HepG2 (cell line): Measurements from ENCODE around the gene AP1G1. TPM values are rescaled to one million over a fixed set of nuclear protein-coding genes. Genes with fewer than 3 reads are reported as not detected.

Source experiments
- ARHGAP35 ChIP-seq: sonication (generic); formaldehyde crosslinking; IDR thresholded peaks from 2 replicates; pipeline ENCODE4 v1.9.0; 2022; ENCODE audit warnings: mild to moderate bottlenecking, inconsistent platforms, moderate library complexity, missing genetic modification reagents, borderline replicate concordance
- ATF1 ChIP-seq: IDR thresholded peaks from 2 replicates; pipeline ENCODE4 v1.6.1; 2016; ENCODE audit warnings: mild to moderate bottlenecking, control low read depth
- BRCA1 ChIP-seq: sonication (generic); formaldehyde crosslinking; IDR thresholded peaks from 2 replicates; pipeline ENCODE4 v1.4.0; 2020; ENCODE audit warnings: missing genetic modification reagents
- ELF4 ChIP-seq: sonication (generic); formaldehyde crosslinking; IDR thresholded peaks from 2 replicates; pipeline ENCODE4 v1.5.0; 2020; ENCODE audit warnings: missing genetic modification reagents, mild to moderate bottlenecking, moderate library complexity, borderline replicate concordance
- HCFC1 ChIP-seq: fragments of 150-350 bp; IDR thresholded peaks from 2 replicates; pipeline ENCODE4 v1.6.1; 2014; ENCODE audit warnings: low read depth, low read length
- MEIS1 ChIP-seq: sonication (generic); formaldehyde crosslinking; IDR thresholded peaks from 2 replicates; pipeline ENCODE4 v1.9.0; 2021; ENCODE audit warnings: mild to moderate bottlenecking, missing genetic modification reagents, moderate library complexity, borderline replicate concordance
- MZF1 ChIP-seq: sonication (generic); formaldehyde crosslinking; IDR thresholded peaks from 2 replicates; pipeline ENCODE4 v1.8.1; 2023; ENCODE audit warnings: mild to moderate bottlenecking, missing genetic modification reagents, borderline replicate concordance
- NR2F1 ChIP-seq, 2 experiments: fragments of 450-650 bp in 1 of 2; formaldehyde crosslinking in 1 of 2; IDR thresholded peaks; 2 replicates each; pipeline versions ENCODE4 v1.5.0 to v1.6.1; 2016 to 2020; ENCODE audit warnings: mild to moderate bottlenecking in 1 of 2, missing compliant biosample characterization in 1 of 2, missing genetic modification reagents in 1 of 2, moderate library complexity in 1 of 2
- NR3C1 ChIP-seq: sonication (generic); formaldehyde crosslinking; IDR thresholded peaks from 2 replicates; pipeline ENCODE4 v1.4.0; 2020; ENCODE audit warnings: missing genetic modification reagents
- SP2 ChIP-seq: sonication (generic); formaldehyde crosslinking; IDR thresholded peaks from 2 replicates; pipeline ENCODE4 v1.5.1; 2020; ENCODE audit warnings: mild to moderate bottlenecking, missing genetic modification reagents
- TOPORS ChIP-seq: sonication (generic); formaldehyde crosslinking; IDR thresholded peaks from 2 replicates; pipeline ENCODE4 v1.8.0; 2023; ENCODE audit warnings: mild to moderate bottlenecking, missing genetic modification reagents
- YY1 ChIP-seq: IDR thresholded peaks from 2 replicates; pipeline ENCODE4 v1.6.1; 2011; ENCODE audit warnings: low read length, low read depth, moderate library complexity, mild to moderate bottlenecking; ENCODE audit not compliant: insufficient read depth, insufficient replicate concordance
- ZBTB38 ChIP-seq: sonication (generic); formaldehyde crosslinking; IDR thresholded peaks from 2 replicates; pipeline ENCODE4 v1.5.1; 2020; ENCODE audit warnings: mild to moderate bottlenecking, missing genetic modification reagents
- ZKSCAN5 ChIP-seq: sonication (generic); formaldehyde crosslinking; IDR thresholded peaks from 2 replicates; pipeline ENCODE4 v1.5.1; 2020; ENCODE audit warnings: mild to moderate bottlenecking, missing genetic modification reagents
- ZNF143 ChIP-seq: sonication (generic); formaldehyde crosslinking; IDR thresholded peaks from 2 replicates; pipeline ENCODE4 v1.4.0; 2020; ENCODE audit warnings: missing genetic modification reagents
- ZNF329 ChIP-seq: sonication (generic); formaldehyde crosslinking; IDR thresholded peaks from 2 replicates; pipeline ENCODE4 v1.9.0; 2021; ENCODE audit warnings: low read depth, mild to moderate bottlenecking, missing genetic modification reagents
- ZNF772 ChIP-seq: sonication (generic); formaldehyde crosslinking; IDR thresholded peaks from 2 replicates; pipeline ENCODE4 v1.5.0; 2020; ENCODE audit warnings: mild to moderate bottlenecking, missing genetic modification reagents
- polyA plus RNA-seq, 8 experiments: library from polyadenylated mRNA; depleted of rRNA in 3 of 8; stranded (reverse) in 7 of 8; unstranded in 1 of 8; fragments of >200 nt; fragmentation: Illumina TruSeq in 4 of 8; extraction: Trizol in 4 of 8; gene quantifications; 2 replicates each; pipeline versions ENCODE4 v1.2.1 to v1.2.3, GENCODE V29; 2011 to 2016; ENCODE audit warnings: low read depth in 4 of 8, missing spikeins in 1 of 8, mixed read lengths in 1 of 8; ENCODE audit not compliant: insufficient read depth in 1 of 8
- total RNA-seq, 5 experiments: library from RNA; depleted of rRNA; stranded (reverse); fragments of >200 nt; fragmentation: Illumina TruSeq; extraction: Trizol; gene quantifications; 2 replicates each; pipeline ENCODE4 v1.2.3, GENCODE V29; 2016; ENCODE audit warnings: low read depth in 1 of 5
- TF ChIP-seq, protein P1 (sequence below): IDR thresholded peaks from 2 replicates; pipeline ENCODE4 v1.6.1; 2016; ENCODE audit warnings: missing biosample characterization, missing genetic modification reagents, low read depth
- TF ChIP-seq, protein P2 (sequence below): sonication (generic); formaldehyde crosslinking; IDR thresholded peaks from 2 replicates; pipeline ENCODE4 v1.8.1; 2022; ENCODE audit warnings: low read depth, mild to moderate bottlenecking, missing genetic modification reagents
- TF ChIP-seq, protein P3 (sequence below): IDR thresholded peaks from 2 replicates; pipeline ENCODE4 v1.6.1; 2018; ENCODE audit warnings: missing genetic modification reagents
- TF ChIP-seq, protein P4 (sequence below): sonication (generic); formaldehyde crosslinking; IDR thresholded peaks from 2 replicates; pipeline ENCODE4 v1.5.1; 2020; ENCODE audit warnings: missing genetic modification reagents, mild to moderate bottlenecking, borderline replicate concordance

Gene AP1G1
- total and polyA plus RNA-seq, 2 of the 13 experiments (the other 11 are each of a cell fraction or from before 2014, with no cell fraction given): 62.2 to 66.2 TPM

DNA sequence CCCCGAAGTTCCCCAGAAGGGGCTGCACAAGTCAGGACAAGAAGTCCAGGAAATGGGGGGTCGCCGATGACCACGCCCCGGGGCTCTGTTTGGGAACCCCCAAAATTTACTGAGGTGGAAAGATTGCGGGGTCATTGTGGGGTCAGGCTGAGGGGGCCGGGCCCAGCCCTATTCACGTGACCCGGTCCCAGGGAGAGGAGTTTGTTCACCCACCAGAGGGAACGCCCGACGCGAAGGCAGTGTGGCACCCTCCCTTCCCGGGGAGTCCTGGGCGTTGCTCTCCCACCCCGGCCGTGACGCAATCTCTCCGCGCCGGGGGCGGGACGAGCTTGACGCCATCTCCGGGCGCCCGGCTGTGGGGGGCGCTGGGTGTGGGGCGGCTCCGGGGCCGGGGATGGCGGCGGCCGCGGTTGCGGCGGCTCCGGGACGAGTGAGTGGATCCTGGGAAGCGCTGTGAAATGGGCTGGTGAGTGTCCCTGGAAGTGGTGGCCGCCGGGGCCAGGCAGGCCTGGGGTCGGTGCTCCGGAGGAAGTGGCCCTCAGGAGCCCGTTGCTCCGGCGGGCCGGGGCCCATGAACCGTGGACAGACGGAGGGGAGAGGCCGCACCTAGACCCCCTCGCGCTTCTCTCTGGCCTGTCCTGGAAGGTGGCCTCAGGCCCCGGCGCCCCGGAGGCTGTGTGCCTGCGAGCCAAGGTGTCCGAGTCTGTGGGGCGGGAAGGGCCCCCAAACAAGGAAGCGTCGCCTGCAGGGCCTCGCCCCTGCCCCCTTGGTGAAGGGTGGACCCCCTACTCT, 37.2 kb upstream of the AP1G1 start, which contains the start of gene ATXN1L (continued):
- TF ChIP-seq, protein P1, sequence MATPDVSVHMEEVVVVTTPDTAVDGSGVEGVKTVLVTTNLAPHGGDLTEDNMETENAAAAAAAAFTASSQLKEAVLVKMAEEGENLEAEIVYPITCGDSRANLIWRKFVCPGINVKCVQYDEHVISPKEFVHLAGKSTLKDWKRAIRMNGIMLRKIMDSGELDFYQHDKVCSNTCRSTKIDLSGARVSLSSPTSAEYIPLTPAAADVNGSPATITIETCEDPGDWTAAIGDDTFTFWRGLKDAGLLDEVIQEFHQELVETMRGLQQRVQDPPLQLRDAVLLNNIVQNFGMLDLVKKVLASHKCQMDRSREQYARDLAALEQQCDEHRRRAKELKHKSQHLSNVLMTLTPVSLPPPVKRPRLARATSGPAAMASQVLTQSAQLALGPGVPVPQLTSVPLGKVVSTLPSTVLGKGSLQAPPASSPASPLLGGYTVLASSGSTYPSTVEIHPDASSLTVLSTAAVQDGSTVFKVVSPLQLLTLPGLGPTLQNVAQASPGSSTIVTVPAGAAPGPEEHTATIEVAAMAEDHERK (CRISPR knock-in tag): peak; percentile 44; the same call in 1 of the 2 replicates
- TF ChIP-seq ATF1 (CRISPR knock-in tag) (peak; percentile 97), MEIS1 (peak; percentile 64; the same call in 1 of the 2 replicates), ZNF772 (CRISPR knock-in tag) (peak; percentile 64), NR3C1 (no peak), BRCA1 (CRISPR knock-in tag) (peak; percentile 57; the same call in 1 of the 2 replicates), ZKSCAN5 (CRISPR knock-in tag) (no peak), HCFC1 (peak; percentile 85), ZNF329 (CRISPR knock-in tag) (peak; percentile 61; the same call in 1 of the 2 replicates), ELF4 (CRISPR knock-in tag) (no peak), MZF1 (0 out of 2 replicates have a peak, but pooled peaks have one; percentile 43), NR2F1 (CRISPR knock-in tag; IDR thresholded peaks at IDR 0.05) (peak; percentile 20 to 64; a peak in 3 of 4 replicates), TOPORS (peak; percentile 84; the same call in 1 of the 2 replicates), ZBTB38 (peak; percentile 78), YY1 (peak; percentile 91), ZNF143 (CRISPR knock-in tag) (peak; percentile 73), ARHGAP35 (CRISPR knock-in tag) (peak; percentile 45; the same call in 1 of the 2 replicates), SP2 (CRISPR knock-in tag) (peak; percentile 79)
- TF ChIP-seq, protein P2, sequence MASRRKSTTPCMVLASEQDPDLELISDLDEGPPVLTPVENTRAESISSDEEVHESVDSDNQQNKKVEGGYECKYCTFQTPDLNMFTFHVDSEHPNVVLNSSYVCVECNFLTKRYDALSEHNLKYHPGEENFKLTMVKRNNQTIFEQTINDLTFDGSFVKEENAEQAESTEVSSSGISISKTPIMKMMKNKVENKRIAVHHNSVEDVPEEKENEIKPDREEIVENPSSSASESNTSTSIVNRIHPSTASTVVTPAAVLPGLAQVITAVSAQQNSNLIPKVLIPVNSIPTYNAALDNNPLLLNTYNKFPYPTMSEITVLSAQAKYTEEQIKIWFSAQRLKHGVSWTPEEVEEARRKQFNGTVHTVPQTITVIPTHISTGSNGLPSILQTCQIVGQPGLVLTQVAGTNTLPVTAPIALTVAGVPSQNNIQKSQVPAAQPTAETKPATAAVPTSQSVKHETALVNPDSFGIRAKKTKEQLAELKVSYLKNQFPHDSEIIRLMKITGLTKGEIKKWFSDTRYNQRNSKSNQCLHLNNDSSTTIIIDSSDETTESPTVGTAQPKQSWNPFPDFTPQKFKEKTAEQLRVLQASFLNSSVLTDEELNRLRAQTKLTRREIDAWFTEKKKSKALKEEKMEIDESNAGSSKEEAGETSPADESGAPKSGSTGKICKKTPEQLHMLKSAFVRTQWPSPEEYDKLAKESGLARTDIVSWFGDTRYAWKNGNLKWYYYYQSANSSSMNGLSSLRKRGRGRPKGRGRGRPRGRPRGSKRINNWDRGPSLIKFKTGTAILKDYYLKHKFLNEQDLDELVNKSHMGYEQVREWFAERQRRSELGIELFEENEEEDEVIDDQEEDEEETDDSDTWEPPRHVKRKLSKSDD (CRISPR knock-in tag): peak; percentile 94
- TF ChIP-seq, protein P3, sequence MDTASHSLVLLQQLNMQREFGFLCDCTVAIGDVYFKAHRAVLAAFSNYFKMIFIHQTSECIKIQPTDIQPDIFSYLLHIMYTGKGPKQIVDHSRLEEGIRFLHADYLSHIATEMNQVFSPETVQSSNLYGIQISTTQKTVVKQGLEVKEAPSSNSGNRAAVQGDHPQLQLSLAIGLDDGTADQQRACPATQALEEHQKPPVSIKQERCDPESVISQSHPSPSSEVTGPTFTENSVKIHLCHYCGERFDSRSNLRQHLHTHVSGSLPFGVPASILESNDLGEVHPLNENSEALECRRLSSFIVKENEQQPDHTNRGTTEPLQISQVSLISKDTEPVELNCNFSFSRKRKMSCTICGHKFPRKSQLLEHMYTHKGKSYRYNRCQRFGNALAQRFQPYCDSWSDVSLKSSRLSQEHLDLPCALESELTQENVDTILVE (CRISPR knock-in tag): peak; percentile 89; the same call in 1 of the 2 replicates
- TF ChIP-seq, protein P4, sequence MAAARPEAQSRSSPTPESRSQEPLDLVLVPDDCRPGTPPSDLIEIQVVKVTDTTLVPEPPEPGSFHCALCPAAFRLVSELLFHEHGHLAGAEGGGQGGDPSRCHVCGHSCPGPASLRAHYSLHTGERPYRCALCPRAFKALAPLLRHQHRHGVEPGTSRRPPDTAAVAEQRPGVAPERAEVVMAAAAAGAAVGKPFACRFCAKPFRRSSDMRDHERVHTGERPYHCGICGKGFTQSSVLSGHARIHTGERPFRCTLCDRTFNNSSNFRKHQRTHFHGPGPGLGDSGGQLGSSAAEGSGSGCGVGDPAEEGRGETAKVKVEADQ (CRISPR knock-in tag): peak; percentile 71; the same call in 1 of the 2 replicates
